Measurements from ENCODE around the gene HIVEP2.

HIVEP2 gene

DNA sequence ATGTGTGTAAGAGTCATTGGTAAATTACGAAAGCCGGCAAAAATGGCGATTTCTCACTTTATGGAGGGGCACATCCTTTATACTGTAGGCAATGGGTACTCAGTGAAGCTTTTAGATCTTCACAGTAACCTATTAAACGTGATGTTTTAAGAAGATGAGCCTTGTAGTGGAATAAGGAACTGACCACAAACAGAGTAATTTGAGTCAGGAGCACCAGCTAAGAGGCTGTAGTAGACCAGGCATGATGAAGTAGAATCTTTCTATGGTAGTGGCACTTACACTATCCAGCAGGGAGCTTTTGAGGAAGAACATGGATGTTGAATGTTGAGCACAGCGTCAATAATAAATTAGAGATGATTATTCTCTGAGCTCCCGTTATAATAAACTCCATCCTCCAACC is 65.9 kb downstream of the HIVEP2 start:
- 95 to 98% methylated on average over 4 to 6 of the region's 6 CpGs for WGBS, 2 experiments (ENCODE audit: insufficient coverage in 2 of 2)
- Histone ChIP-seq H3K9me3 (ENCODE audit: control insufficient read depth, low read length) (no peaks in the 10 kb centered on the region), H3K27ac (ENCODE audit: low read depth, low read length, severe bottlenecking) (no peak overlapping the region), H3K4me3 (ENCODE audit: extremely low read depth, insufficient read depth, low read length, poor library complexity, severe bottlenecking) (no peak overlapping the region), H3K36me3 (ENCODE audit: control insufficient read depth, insufficient read depth, low read length) (no peaks in the 10 kb centered on the region), H3K4me1 (ENCODE audit: control insufficient read depth, insufficient read depth, low read length, poor library complexity, severe bottlenecking) (peaks cover 36% of the 10 kb centered on the region)

DNA sequence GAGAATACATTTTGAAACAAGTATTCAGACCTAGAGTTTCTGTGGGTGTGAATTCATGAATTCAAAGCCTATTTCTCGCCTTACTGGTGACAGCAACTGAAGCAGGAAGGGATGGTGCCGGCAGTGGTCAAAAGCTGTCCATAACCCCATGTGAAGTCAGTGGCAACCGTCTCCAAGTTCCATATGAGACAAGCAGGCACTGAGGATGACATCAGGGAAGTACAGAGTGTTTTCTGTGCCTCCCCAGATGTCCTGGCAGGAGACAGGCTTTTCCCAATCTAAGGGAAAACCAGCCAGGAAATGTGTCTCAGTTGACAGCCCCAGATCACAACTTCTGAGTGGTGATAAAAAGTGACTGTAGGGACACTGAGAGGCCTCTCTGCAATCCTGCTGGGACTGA is 66.6 kb downstream of the HIVEP2 start:
- Histone ChIP-seq H3K4me1 (ENCODE audit: control insufficient read depth, insufficient read depth, low read length, poor library complexity, severe bottlenecking) (peaks cover 38% of the 10 kb centered on the region), H3K9me3 (ENCODE audit: control insufficient read depth, low read length) (no peaks in the 10 kb centered on the region), H3K4me3 (ENCODE audit: extremely low read depth, insufficient read depth, low read length, poor library complexity, severe bottlenecking) (no peak overlapping the region), H3K27ac (ENCODE audit: low read depth, low read length, severe bottlenecking) (no peak overlapping the region), H3K36me3 (ENCODE audit: control insufficient read depth, insufficient read depth, low read length) (no peaks in the 10 kb centered on the region)
- 68 to 100% methylated on average over 3 of the region's 3 CpGs for WGBS, 2 experiments (ENCODE audit: insufficient coverage in 2 of 2)

DNA sequence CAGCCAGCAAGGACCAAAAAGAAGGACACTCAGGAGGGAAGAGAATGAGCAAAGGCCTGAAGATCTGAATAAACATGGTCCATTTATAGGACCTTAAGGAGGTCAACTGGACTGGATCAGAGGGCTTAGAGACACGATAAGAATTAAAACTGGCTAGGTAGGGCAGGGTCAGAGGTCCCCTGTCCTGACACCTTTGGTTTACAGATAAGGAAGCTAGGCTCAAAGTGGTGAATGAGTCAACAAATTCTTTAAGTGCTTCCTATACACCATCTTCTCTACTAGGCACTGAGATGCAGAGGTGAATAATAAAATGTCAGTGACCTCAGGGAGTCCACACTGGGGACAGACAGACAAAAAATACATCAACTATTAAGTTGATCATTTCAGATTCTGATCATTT is 70.3 kb downstream of the HIVEP2 start:
- H3K27ac ChIP-seq (ENCODE audit: low read depth, low read length, severe bottlenecking): no peak overlapping the region

DNA sequence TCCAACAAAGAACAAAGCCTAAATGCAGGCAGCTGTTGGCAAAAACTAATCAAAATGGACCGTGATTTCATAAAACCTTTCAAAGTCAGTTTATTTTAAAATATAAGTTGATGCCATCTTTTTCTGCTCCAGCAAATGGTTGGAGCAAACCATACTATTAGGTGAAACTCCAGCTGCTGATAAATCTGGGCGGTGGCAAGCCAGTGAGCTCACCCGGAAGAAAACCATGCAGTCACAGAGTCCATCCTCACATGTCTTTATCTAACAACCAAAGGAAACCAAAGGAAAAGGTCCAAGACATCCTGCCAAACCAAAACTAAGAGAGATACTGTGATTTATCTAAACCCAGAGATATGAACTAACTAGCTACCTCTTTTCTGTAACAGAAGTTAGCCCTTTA is 72.6 kb downstream of the HIVEP2 start:
- Histone ChIP-seq H3K9me3 (ENCODE audit: control insufficient read depth, low read length) (no peaks in the 10 kb centered on the region), H3K4me1 (ENCODE audit: control insufficient read depth, insufficient read depth, low read length, poor library complexity, severe bottlenecking) (peaks cover 27% of the 10 kb centered on the region), H3K36me3 (ENCODE audit: control insufficient read depth, insufficient read depth, low read length) (no peaks in the 10 kb centered on the region), H3K27ac (ENCODE audit: low read depth, low read length, severe bottlenecking) (peak overlapping the region; percentile 18), H3K4me3 (ENCODE audit: extremely low read depth, insufficient read depth, low read length, poor library complexity, severe bottlenecking) (no peak overlapping the region)
- 80 to 100% methylated on average over 1 to 2 of the region's 3 CpGs for WGBS, 2 experiments (ENCODE audit: insufficient coverage in 2 of 2)

More for the DNA sequence above, 70.3 kb downstream of the HIVEP2 start:
- WGBS, 2 experiments (ENCODE audit: insufficient coverage in 2 of 2): 80% methylated on average over 1 of the region's 1 CpG; no CpG with 5 or more reads in 1 of the 2 experiments
- Histone ChIP-seq H3K9me3 (ENCODE audit: control insufficient read depth, low read length) (no peaks in the 10 kb centered on the region), H3K4me3 (ENCODE audit: extremely low read depth, insufficient read depth, low read length, poor library complexity, severe bottlenecking) (no peak overlapping the region), H3K4me1 (ENCODE audit: control insufficient read depth, insufficient read depth, low read length, poor library complexity, severe bottlenecking) (peaks cover 27% of the 10 kb centered on the region), H3K36me3 (ENCODE audit: control insufficient read depth, insufficient read depth, low read length) (no peaks in the 10 kb centered on the region)

DNA sequence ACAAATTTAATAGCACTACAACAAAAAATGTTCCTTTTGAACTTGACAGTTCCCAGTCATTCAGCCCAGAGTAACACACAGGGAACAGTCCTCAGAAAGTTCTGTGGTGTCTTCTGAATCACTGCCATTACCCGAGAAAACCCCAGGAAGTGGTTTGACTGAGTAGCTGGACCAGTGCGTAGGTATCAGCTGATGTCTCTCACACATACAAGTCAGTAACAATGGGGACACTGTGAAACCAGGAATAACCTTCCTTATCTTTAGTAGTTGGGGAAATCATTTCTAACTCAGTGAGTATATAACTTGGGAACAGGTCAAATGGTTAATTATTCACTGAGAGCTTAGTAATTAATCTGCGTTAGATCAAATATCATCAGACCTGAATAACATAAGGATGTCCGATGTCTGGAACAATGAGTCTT is 73.1 kb downstream of the HIVEP2 start:
- H3K4me3 ChIP-seq (ENCODE audit: extremely low read depth, insufficient read depth, low read length, poor library complexity, severe bottlenecking): no peak overlapping the region
- H3K9me3 ChIP-seq (ENCODE audit: control insufficient read depth, low read length): no peaks in the 10 kb centered on the region
- peaks cover 27% of the 10 kb centered on the region for H3K4me1 ChIP-seq (ENCODE audit: control insufficient read depth, insufficient read depth, low read length, poor library complexity, severe bottlenecking)
- H3K27ac ChIP-seq (ENCODE audit: low read depth, low read length, severe bottlenecking): peak overlapping the region; percentile 18
- no peaks in the 10 kb centered on the region for H3K36me3 ChIP-seq (ENCODE audit: control insufficient read depth, insufficient read depth, low read length)
- WGBS, 2 experiments (ENCODE audit: insufficient coverage in 2 of 2): 75 to 80% methylated on average over 2 of the region's 4 CpGs

DNA sequence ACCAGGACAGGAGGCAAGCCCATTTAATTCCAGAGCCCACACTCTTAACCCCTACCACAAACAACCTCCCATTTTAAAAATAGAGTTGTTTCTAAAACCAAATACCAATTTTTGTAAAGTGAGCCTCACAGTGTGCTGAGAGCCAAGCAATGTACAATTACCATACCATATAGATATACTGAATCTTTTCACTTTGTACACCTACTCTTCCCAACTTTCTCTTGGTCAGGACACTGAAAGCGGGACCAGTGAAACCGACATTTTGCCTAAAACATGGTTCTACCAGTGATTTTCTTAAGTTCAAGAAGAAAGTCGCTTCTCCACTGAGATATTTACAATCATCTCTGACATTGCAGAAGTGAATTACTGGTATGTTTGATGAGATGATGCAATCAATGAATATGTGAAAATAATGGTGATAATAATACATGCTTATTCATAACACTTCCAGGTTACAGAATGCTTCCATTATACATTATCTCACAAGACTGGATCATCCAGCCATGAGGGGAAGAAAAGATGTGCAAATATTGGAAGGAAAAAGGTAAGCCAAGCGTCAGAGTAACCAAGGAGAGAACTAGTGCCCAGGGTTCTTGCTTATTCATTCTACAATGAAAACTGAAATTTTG is 74.1 kb downstream of the HIVEP2 start:
- no peak overlapping the region for H3K4me3 ChIP-seq (ENCODE audit: extremely low read depth, insufficient read depth, low read length, poor library complexity, severe bottlenecking)
- WGBS, 2 experiments (ENCODE audit: insufficient coverage in 2 of 2): 83% methylated on average over 2 to 3 of the region's 4 CpGs
- H3K36me3 ChIP-seq (ENCODE audit: control insufficient read depth, insufficient read depth, low read length): no peaks in the 10 kb centered on the region
- no peak overlapping the region for H3K27ac ChIP-seq (ENCODE audit: low read depth, low read length, severe bottlenecking)
- no peaks in the 10 kb centered on the region for H3K9me3 ChIP-seq (ENCODE audit: control insufficient read depth, low read length)
- peaks cover 27% of the 10 kb centered on the region for H3K4me1 ChIP-seq (ENCODE audit: control insufficient read depth, insufficient read depth, low read length, poor library complexity, severe bottlenecking)

DNA sequence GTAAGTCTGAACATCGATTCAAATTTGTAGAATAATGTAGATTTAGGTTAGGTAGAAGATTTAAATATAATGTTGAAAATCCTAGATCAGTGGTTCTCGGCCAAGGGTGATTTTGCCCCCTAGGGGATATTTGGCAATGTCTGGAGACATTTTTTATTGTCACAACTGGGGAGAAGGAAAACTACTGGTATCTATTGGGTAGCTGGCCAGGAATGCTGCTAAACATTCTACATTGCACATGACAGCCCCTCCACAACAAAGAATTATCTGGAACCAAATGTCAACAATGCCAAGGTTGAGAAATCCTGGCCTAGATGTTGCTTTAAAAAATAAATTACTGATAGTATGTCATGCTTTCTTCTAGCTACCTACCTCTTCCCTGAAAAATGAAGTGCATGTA is 76.1 kb downstream of the HIVEP2 start:
- Histone ChIP-seq H3K36me3 (ENCODE audit: control insufficient read depth, insufficient read depth, low read length) (no peaks in the 10 kb centered on the region), H3K27ac (ENCODE audit: low read depth, low read length, severe bottlenecking) (no peak overlapping the region), H3K4me1 (ENCODE audit: control insufficient read depth, insufficient read depth, low read length, poor library complexity, severe bottlenecking) (peaks cover 14% of the 10 kb centered on the region), H3K4me3 (ENCODE audit: extremely low read depth, insufficient read depth, low read length, poor library complexity, severe bottlenecking) (no peak overlapping the region), H3K9me3 (ENCODE audit: control insufficient read depth, low read length) (no peaks in the 10 kb centered on the region)
- WGBS, 2 experiments (ENCODE audit: insufficient coverage in 2 of 2): no CpG with 5 or more reads among the region's 2 CpGs

DNA sequence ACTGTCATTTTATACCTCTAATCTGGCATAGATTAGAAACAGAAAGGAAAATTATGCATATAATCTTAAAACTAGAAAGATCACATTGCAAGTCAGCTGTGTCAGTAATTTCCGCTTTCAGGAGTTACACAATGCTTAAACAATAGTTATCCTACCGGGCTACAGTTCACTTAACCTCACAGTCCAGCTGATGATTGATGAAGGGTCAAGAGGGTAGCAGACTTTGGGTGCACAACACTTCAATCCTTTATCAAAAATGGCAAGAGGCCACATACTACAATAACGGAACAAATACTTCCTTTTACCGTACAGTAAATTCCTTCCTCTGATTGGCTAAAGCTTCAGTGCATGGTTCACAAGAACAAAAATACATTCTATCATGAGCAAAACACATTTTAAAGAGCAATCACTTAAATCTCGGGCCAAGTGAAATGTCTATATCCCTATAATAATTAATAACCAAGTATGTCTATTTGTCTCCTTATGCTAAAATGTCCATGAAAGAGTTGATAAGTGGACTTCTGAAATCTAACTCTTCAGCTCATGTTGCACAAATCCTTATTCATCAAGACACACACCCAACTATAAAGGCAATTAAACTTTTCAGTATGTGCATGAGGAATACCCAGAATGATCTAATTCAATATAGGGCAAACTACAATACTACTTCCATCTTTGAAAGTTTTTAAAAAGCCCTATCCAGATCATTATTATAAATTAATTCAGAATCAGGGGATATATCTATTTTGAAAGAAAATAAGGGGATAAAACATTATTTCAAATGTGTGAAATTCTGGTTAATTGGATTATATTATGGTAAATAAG is 76.8 kb downstream of the HIVEP2 start:
- no peaks in the 10 kb centered on the region for H3K9me3 ChIP-seq (ENCODE audit: control insufficient read depth, low read length)
- peaks cover 7% of the 10 kb centered on the region for H3K4me1 ChIP-seq (ENCODE audit: control insufficient read depth, insufficient read depth, low read length, poor library complexity, severe bottlenecking)
- no peak overlapping the region for H3K4me3 ChIP-seq (ENCODE audit: extremely low read depth, insufficient read depth, low read length, poor library complexity, severe bottlenecking)
- WGBS, 2 experiments (ENCODE audit: insufficient coverage in 2 of 2): 88 to 89% methylated on average over 2 to 3 of the region's 5 CpGs
- H3K27ac ChIP-seq (ENCODE audit: low read depth, low read length, severe bottlenecking): no peak overlapping the region
- H3K36me3 ChIP-seq (ENCODE audit: control insufficient read depth, insufficient read depth, low read length): no peaks in the 10 kb centered on the region

DNA sequence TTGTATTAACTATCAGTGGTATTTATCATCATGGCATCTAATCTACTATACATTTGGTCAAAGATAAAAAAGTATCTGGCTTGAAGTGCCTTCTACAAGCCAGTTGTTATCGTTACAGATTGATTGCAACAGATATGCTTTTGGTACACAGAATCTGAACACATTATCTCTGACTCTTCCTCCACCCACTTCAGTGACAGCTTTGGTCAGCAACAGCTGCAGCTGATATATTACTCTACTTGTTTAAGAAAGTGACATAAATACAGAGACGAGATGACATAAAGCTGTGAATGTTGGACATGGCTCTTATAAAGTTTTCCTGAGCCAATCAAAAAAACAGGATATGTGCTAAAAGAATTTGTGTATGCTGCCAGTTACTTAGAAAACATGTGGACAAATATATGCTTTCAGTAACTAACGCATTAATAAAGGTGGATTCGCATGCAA is 77.6 kb downstream of the HIVEP2 start:
- Histone ChIP-seq H3K4me3 (ENCODE audit: extremely low read depth, insufficient read depth, low read length, poor library complexity, severe bottlenecking) (no peak overlapping the region), H3K9me3 (ENCODE audit: control insufficient read depth, low read length) (no peaks in the 10 kb centered on the region), H3K36me3 (ENCODE audit: control insufficient read depth, insufficient read depth, low read length) (no peaks in the 10 kb centered on the region), H3K27ac (ENCODE audit: low read depth, low read length, severe bottlenecking) (no peak overlapping the region), H3K4me1 (ENCODE audit: control insufficient read depth, insufficient read depth, low read length, poor library complexity, severe bottlenecking) (peaks cover 7% of the 10 kb centered on the region)
- WGBS, 2 experiments (ENCODE audit: insufficient coverage in 2 of 2): 83 to 96% methylated on average over 3 to 4 of the region's 4 CpGs

DNA sequence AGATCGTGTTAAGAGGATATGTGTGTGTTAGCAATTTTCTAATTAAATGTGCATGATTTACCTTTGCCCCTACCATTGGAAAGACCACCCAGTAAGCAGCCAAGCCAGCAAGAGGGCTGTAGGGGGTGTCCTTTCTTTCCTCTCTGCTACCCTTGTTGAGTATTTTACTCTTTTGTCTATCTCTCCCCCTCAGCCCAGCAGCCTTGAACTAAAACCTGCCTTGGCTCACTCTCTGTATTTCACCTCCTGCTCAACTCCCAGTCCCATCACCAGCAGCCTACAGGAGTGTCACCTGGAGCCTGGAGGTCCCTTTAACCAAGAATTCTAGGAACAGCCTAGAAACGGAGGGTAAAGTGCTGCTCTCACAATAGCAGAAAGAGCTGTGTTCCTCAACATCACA is 81.0 kb downstream of the HIVEP2 start:
- Histone ChIP-seq H3K27ac (ENCODE audit: low read depth, low read length, severe bottlenecking) (no peak overlapping the region), H3K36me3 (ENCODE audit: control insufficient read depth, insufficient read depth, low read length) (peaks cover 9% of the 10 kb centered on the region), H3K4me1 (ENCODE audit: control insufficient read depth, insufficient read depth, low read length, poor library complexity, severe bottlenecking) (no peaks in the 10 kb centered on the region), H3K4me3 (ENCODE audit: extremely low read depth, insufficient read depth, low read length, poor library complexity, severe bottlenecking) (no peak overlapping the region), H3K9me3 (ENCODE audit: control insufficient read depth, low read length) (no peaks in the 10 kb centered on the region)
- 78 to 100% methylated on average over 1 of the region's 2 CpGs for WGBS, 2 experiments (ENCODE audit: insufficient coverage in 2 of 2)

DNA sequence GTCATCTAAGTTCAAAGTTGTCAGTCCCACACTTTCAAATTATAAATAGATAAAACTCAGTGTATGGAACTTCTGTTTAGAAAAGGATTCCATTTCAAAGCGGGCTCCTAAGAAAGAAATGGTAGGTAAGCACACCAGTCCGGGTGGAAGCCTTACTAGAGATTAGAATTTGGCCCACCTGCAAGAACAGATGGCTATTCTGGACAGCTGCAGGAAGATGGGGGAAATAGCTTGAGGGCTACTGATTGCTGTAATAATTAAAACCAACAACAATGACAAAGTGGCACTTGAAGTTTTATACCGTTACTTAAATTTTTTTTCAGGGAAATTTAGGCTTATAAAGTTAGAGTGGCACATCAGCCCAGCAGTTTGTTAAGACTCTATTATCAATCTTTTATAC is 83.3 kb downstream of the HIVEP2 start:
- no peak overlapping the region for H3K4me3 ChIP-seq (ENCODE audit: extremely low read depth, insufficient read depth, low read length, poor library complexity, severe bottlenecking)
- peaks cover 9% of the 10 kb centered on the region for H3K36me3 ChIP-seq (ENCODE audit: control insufficient read depth, insufficient read depth, low read length)
- H3K27ac ChIP-seq (ENCODE audit: low read depth, low read length, severe bottlenecking): no peak overlapping the region
- H3K9me3 ChIP-seq (ENCODE audit: control insufficient read depth, low read length): no peaks in the 10 kb centered on the region
- WGBS, 2 experiments (ENCODE audit: insufficient coverage in 2 of 2): 88 to 90% methylated on average over 2 to 3 of the region's 3 CpGs
- H3K4me1 ChIP-seq (ENCODE audit: control insufficient read depth, insufficient read depth, low read length, poor library complexity, severe bottlenecking): peaks cover 6% of the 10 kb centered on the region

All from mesodermal cell (in vitro differentiated cells).